ENCODE results near the gene SBSN. TPM values are rescaled to one million over a fixed set of nuclear protein-coding genes. Genes with fewer than 3 reads are reported as not detected.

SBSN gene
- total RNA-seq, 1 experiment from 2014 or later, result 0.39 TPM

GRCh38 chr19:35508129-35508528 lies 20.0 kb downstream of the SBSN start:
- POLR2A ChIA-PET, result interaction anchor here (0.6 kb wide), 1 partner anchor 359 kb away, joined by 5 read pairs; no protein-coding TSS in a partner anchor

GRCh38 chr19:35507561-35507960 lies 20.6 kb downstream of the SBSN start:
- H3K9me3 ChIP-seq (ENCODE audit: control insufficient read depth, insufficient read depth, low read depth, low read length), result no peaks in the 10 kb centered on the region

More at GRCh38 chr19:35508129-35508528, 20.0 kb downstream of the SBSN start:
- no peak for ATAC-seq
- in situ Hi-C loops (cut with HindIII; ENCODE audit: low pct_unique_long_range_greater_than_20kb, low sequenced_read_pairs), result no loop called here
- no TSS peak for BruUV-seq (replicated peaks)
- DNase-seq (ENCODE audit: low read depth, low spot score), result no peak
- intact Hi-C loops (cut with micrococcal nuclease; ENCODE audit: unreplicated experiment), result no loop called here
- no peak for TF ChIP-seq TCF7L2 (IDR thresholded peaks at IDR 0.05; ENCODE audit: low read depth, low read length)
- TF ChIP-seq CTCF (IDR thresholded peaks at IDR 0.05), result no peak
- TF ChIP-seq REST (IDR thresholded peaks at IDR 0.05; ENCODE audit: insufficient read depth in 1 of 2, low read depth in 2 of 2, low read length in 1 of 2), result no peak
- TF ChIP-seq POLR2AphosphoS5 (IDR thresholded peaks at IDR 0.05; ENCODE audit: low read depth, low read length), result no peak
- no peak for TF ChIP-seq SIN3A (IDR thresholded peaks at IDR 0.05; ENCODE audit: borderline replicate concordance, insufficient read depth, low read depth, low read length)
- no peak overlapping the region for H3K27ac ChIP-seq (ENCODE audit: low read length)
- H3K4me1 ChIP-seq (ENCODE audit: control insufficient read depth, insufficient read depth, low read length), result 0 out of 2 replicates have a peak, but pooled peaks cover 5% of the 10 kb centered on the region
- no peaks in the 10 kb centered on the region; the same call in 1 of the 2 replicates for H3K36me3 ChIP-seq (ENCODE audit: control insufficient read depth, insufficient read depth, low read length)
- H3K9me3 ChIP-seq (ENCODE audit: control insufficient read depth, insufficient read depth, low read depth, low read length), result no peaks in the 10 kb centered on the region
- CTCF ChIA-PET, result interaction anchor here (0.5 to 0.7 kb wide), 3 partner anchors 13 to 109 kb away, joined by 3 to 8 read pairs (median 4); no protein-coding TSS in a partner anchor
- peaks cover 20% of the 10 kb centered on the region for H3K27me3 ChIP-seq (ENCODE audit: control insufficient read depth, insufficient read depth, low read length)
- H3K4me3 ChIP-seq (ENCODE audit: low read depth in 2 of 2, low read length in 2 of 2), result no peak overlapping the region

More at GRCh38 chr19:35507561-35507960, 20.6 kb downstream of the SBSN start:
- H3K4me1 ChIP-seq (ENCODE audit: control insufficient read depth, insufficient read depth, low read length), result 0 out of 2 replicates have a peak, but pooled peaks cover 5% of the 10 kb centered on the region
- H3K36me3 ChIP-seq (ENCODE audit: control insufficient read depth, insufficient read depth, low read length), result no peaks in the 10 kb centered on the region; the same call in 1 of the 2 replicates
- intact Hi-C loops (cut with micrococcal nuclease; ENCODE audit: unreplicated experiment) (no loop called here), in situ Hi-C loops (cut with HindIII; ENCODE audit: low pct_unique_long_range_greater_than_20kb, low sequenced_read_pairs) (no loop called here)
- ATAC-seq, result no peak
- no peak overlapping the region for H3K27ac ChIP-seq (ENCODE audit: low read length)
- ChIA-PET POLR2A (no interaction called here), CTCF (interaction anchor here (0.6 kb wide), 1 partner anchor 74 kb away, joined by 8 read pairs; no protein-coding TSS in a partner anchor)
- peaks cover 20% of the 10 kb centered on the region for H3K27me3 ChIP-seq (ENCODE audit: control insufficient read depth, insufficient read depth, low read length)
- TF ChIP-seq REST (IDR thresholded peaks at IDR 0.05; ENCODE audit: insufficient read depth in 1 of 2, low read depth in 2 of 2, low read length in 1 of 2), result no peak
- no peak for TF ChIP-seq TCF7L2 (IDR thresholded peaks at IDR 0.05; ENCODE audit: low read depth, low read length)
- no peak for TF ChIP-seq SIN3A (IDR thresholded peaks at IDR 0.05; ENCODE audit: borderline replicate concordance, insufficient read depth, low read depth, low read length)
- no peak for TF ChIP-seq CTCF (IDR thresholded peaks at IDR 0.05)
- H3K4me3 ChIP-seq (ENCODE audit: low read depth in 2 of 2, low read length in 2 of 2), result no peak overlapping the region
- no peak for DNase-seq (ENCODE audit: low read depth, low spot score)
- BruUV-seq (replicated peaks), result no TSS peak

All from Panc1 (cell line).